ENCODE results near the gene XCL2. TPM values are rescaled to one million over a fixed set of nuclear protein-coding genes. Genes with fewer than 3 reads are reported as not detected.
"Not testable (repeated sequence)": the region's sequence is repeated elsewhere in the genome, so short reads cannot be mapped to it uniquely, and the experiment has no call there.

The XCL2 gene
- total and polyA plus RNA-seq, 10 of the 15 experiments (the other 5 are each of a cell fraction or from before 2014, with no cell fraction given): 0.50 to 299 (median 4.8) TPM

DNA sequence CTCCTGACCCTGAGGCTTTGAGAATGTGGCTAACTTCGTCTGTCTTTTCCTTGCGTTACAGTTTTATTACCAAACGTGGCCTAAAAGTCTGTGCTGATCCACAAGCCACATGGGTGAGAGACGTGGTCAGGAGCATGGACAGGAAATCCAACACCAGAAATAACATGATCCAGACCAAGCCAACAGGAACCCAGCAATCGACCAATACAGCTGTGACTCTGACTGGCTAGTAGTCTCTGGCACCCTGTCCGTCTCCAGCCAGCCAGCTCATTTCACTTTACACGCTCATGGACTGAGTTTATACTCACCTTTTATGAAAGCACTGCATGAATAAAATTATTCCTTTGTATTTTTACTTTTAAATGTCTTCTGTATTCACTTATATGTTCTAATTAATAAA, 37.2 kb upstream of the XCL2 start:
- intact Hi-C loops (cut with micrococcal nuclease; ENCODE audit: unreplicated experiment); POLR2A ChIA-PET; H2AFZ ChIP-seq (ENCODE audit: control insufficient read depth, low read depth, low read length); in situ Hi-C loops (cut with MboI); H3K27ac ChIP-seq (ENCODE audit: control insufficient read depth, insufficient read depth); H3K27me3 ChIP-seq (replicated peaks in 1 of 2; ENCODE audit: control insufficient read depth in 2 of 2, insufficient read depth in 2 of 2, low read length in 1 of 2); H3K4me3 ChIP-seq; H3K79me2 ChIP-seq (ENCODE audit: control insufficient read depth, insufficient read depth, low read length); H3K4me1 ChIP-seq (ENCODE audit: control insufficient read depth, insufficient read depth, low read length); H3K36me3 ChIP-seq (ENCODE audit: control insufficient read depth in 2 of 2, insufficient read depth in 2 of 2, low read length in 1 of 2); H3K4me2 ChIP-seq (ENCODE audit: control insufficient read depth, insufficient read depth); H3K9ac ChIP-seq (ENCODE audit: control insufficient read depth, insufficient read depth, low read length); BruUV-seq (replicated peaks); ATAC-seq; H4K20me1 ChIP-seq (ENCODE audit: control insufficient read depth, insufficient read depth); DNase-seq (ENCODE audit: low read depth, low spot score); H3K9me3 ChIP-seq (replicated peaks; ENCODE audit: control insufficient read depth, insufficient read depth, low read length): not testable (repeated sequence)
- ChIA-PET SMC1A (ENCODE audit: uncharacterized antibody, unreplicated experiment) (interaction anchor here (0.8 to 4.5 kb wide), 4 partner anchors 10 to 61 kb away, joined by 4 to 16 read pairs (median 4); no protein-coding TSS in a partner anchor), CTCF (interaction anchor here (1.1 to 6.9 kb wide), 4 partner anchors 10 to 238 kb away, joined by 3 to 32 read pairs (median 4); no protein-coding TSS in a partner anchor), RAD21 (ENCODE audit: unreplicated experiment) (interaction anchor here (1.7 kb wide), 1 partner anchor 71 kb away, joined by 3 read pairs; no protein-coding TSS in a partner anchor)
- 34% methylated on average over 7 of the region's 7 CpGs for WGBS (ENCODE audit: insufficient coverage, insufficient replicate concordance, low lambda C conversion rate, missing lambda C conversion rate)
- FAIRE-seq: peak; percentile 23

GRCh38 chr1:168580290-168580689, 36.5 kb upstream of the XCL2 start:
- DNase-seq (ENCODE audit: low read depth, low spot score); H3K27me3 ChIP-seq (replicated peaks in 1 of 2; ENCODE audit: control insufficient read depth in 2 of 2, insufficient read depth in 2 of 2, low read length in 1 of 2); H3K9ac ChIP-seq (ENCODE audit: control insufficient read depth, insufficient read depth, low read length); H3K4me2 ChIP-seq (ENCODE audit: control insufficient read depth, insufficient read depth); H4K20me1 ChIP-seq (ENCODE audit: control insufficient read depth, insufficient read depth); FAIRE-seq; POLR2A ChIA-PET; H2AFZ ChIP-seq (ENCODE audit: control insufficient read depth, low read depth, low read length); BruUV-seq (replicated peaks); in situ Hi-C loops (cut with MboI); H3K4me1 ChIP-seq (ENCODE audit: control insufficient read depth, insufficient read depth, low read length); H3K79me2 ChIP-seq (ENCODE audit: control insufficient read depth, insufficient read depth, low read length); H3K4me3 ChIP-seq; H3K36me3 ChIP-seq (ENCODE audit: control insufficient read depth in 2 of 2, insufficient read depth in 2 of 2, low read length in 1 of 2); H3K9me3 ChIP-seq (replicated peaks; ENCODE audit: control insufficient read depth, insufficient read depth, low read length); intact Hi-C loops (cut with micrococcal nuclease; ENCODE audit: unreplicated experiment); H3K27ac ChIP-seq (ENCODE audit: control insufficient read depth, insufficient read depth): not testable (repeated sequence)
- WGBS (ENCODE audit: insufficient coverage, insufficient replicate concordance, low lambda C conversion rate, missing lambda C conversion rate): 54% methylated on average over 2 of the region's 2 CpGs
- ChIA-PET CTCF (interaction anchor here (0.6 to 6.9 kb wide), 4 partner anchors 10 to 1787 kb away, joined by 3 to 32 read pairs (median 3); no protein-coding TSS in a partner anchor), RAD21 (ENCODE audit: unreplicated experiment) (interaction anchor here (1.7 kb wide), 1 partner anchor 70 kb away, joined by 3 read pairs; no protein-coding TSS in a partner anchor), SMC1A (ENCODE audit: uncharacterized antibody, unreplicated experiment) (interaction anchor here (0.7 to 4.5 kb wide), 5 partner anchors 26 to 530 kb away, joined by 3 to 16 read pairs (median 4); no protein-coding TSS in a partner anchor)
- peak; percentile 29 for ATAC-seq
